ENCODE results near the gene TXNDC16. TPM values are rescaled to one million over a fixed set of nuclear protein-coding genes. Genes with fewer than 3 reads are reported as not detected.

Gene TXNDC16
- total RNA-seq, 2 experiments from 2014 or later, result 10.4 to 11.4 TPM

- ChIA-PET CTCF (no interaction called here), POLR2A (no interaction called here)
- no peak for TF ChIP-seq CTCF (IDR thresholded peaks at IDR 0.05)
- Histone ChIP-seq H3K9me3 (ENCODE audit: control insufficient read depth in 1 of 2, insufficient read depth in 1 of 2, low read length in 2 of 2) (peaks cover 4 to 15% of the 10 kb centered on the region in 2 experiments), H3K4me3 (ENCODE audit: low read length) (no peak overlapping the region), H3K36me3 (ENCODE audit: insufficient read depth, low read length) (peaks cover 19% of the 10 kb centered on the region), H3K4me1 (ENCODE audit: insufficient read depth, low read length) (no peaks in the 10 kb centered on the region), H3K27me3 (ENCODE audit: control insufficient read depth in 1 of 2, insufficient read depth in 2 of 2, low read length in 2 of 2) (no peaks in the 10 kb centered on the region), H3K27ac (ENCODE audit: low read depth in 1 of 2, low read length in 2 of 2) (no peak overlapping the region)
- H3K4me3 Mint-ChIP-seq, result no peak overlapping the region
- ATAC-seq (ENCODE audit: poor library complexity) (no peak), DNase-seq (no peak)
- no peak overlapping the region for H3K27ac Mint-ChIP-seq
- no peaks in the 10 kb centered on the region for H3K4me1 Mint-ChIP-seq (ENCODE audit: low read depth)
- intact Hi-C loops (cut with DNase I, micrococcal nuclease), result no loop called here
- H3K36me3 Mint-ChIP-seq (ENCODE audit: low read depth), result peaks cover 81% of the 10 kb centered on the region
- H3K9me3 Mint-ChIP-seq, result peaks cover 2% of the 10 kb centered on the region
- no peaks in the 10 kb centered on the region for H3K27me3 Mint-ChIP-seq
Measured at GRCh38 chr14:52458721-52459085, 93.6 kb downstream of the TXNDC16 start.

GRCh38 chr14:52457411-52457810 lies 94.9 kb downstream of the TXNDC16 start:
- no peak overlapping the region for H3K4me3 ChIP-seq (ENCODE audit: low read length)
- H3K27ac ChIP-seq (ENCODE audit: low read depth in 1 of 2, low read length in 2 of 2), result no peak overlapping the region
- H3K9me3 Mint-ChIP-seq, result peaks cover 2% of the 10 kb centered on the region
- peaks cover 16% of the 10 kb centered on the region for H3K36me3 ChIP-seq (ENCODE audit: insufficient read depth, low read length)
- intact Hi-C loops (cut with DNase I, micrococcal nuclease), result no loop called here
- H3K27ac Mint-ChIP-seq, result no peak overlapping the region
- no peaks in the 10 kb centered on the region for H3K27me3 ChIP-seq (ENCODE audit: control insufficient read depth in 1 of 2, insufficient read depth in 2 of 2, low read length in 2 of 2)
- H3K4me1 ChIP-seq (ENCODE audit: insufficient read depth, low read length), result no peaks in the 10 kb centered on the region
- ChIA-PET CTCF (no interaction called here), POLR2A (interaction anchor here (0.6 kb wide), 1 partner anchor 128 kb away, joined by 4 read pairs; no protein-coding TSS in a partner anchor)
- TF ChIP-seq CTCF (IDR thresholded peaks at IDR 0.05), result no peak
- no peaks in the 10 kb centered on the region for H3K4me1 Mint-ChIP-seq (ENCODE audit: low read depth)
- ATAC-seq (ENCODE audit: poor library complexity) (no peak), DNase-seq (no peak)
- H3K4me3 Mint-ChIP-seq, result no peak overlapping the region
- H3K9me3 ChIP-seq (ENCODE audit: control insufficient read depth in 1 of 2, insufficient read depth in 1 of 2, low read length in 2 of 2), result peaks cover 4 to 11% of the 10 kb centered on the region in 2 experiments
- H3K36me3 Mint-ChIP-seq (ENCODE audit: low read depth), result peaks cover 81% of the 10 kb centered on the region
- H3K27me3 Mint-ChIP-seq, result no peaks in the 10 kb centered on the region

GRCh38 chr14:52455291-52456088 lies 96.8 kb downstream of the TXNDC16 start:
- intact Hi-C loops (cut with DNase I, micrococcal nuclease), result no loop called here
- Histone ChIP-seq H3K27ac (ENCODE audit: low read depth in 1 of 2, low read length in 2 of 2) (no peak overlapping the region), H3K36me3 (ENCODE audit: insufficient read depth, low read length) (peaks cover 9% of the 10 kb centered on the region), H3K4me3 (ENCODE audit: low read length) (no peak overlapping the region), H3K4me1 (ENCODE audit: insufficient read depth, low read length) (no peaks in the 10 kb centered on the region), H3K27me3 (ENCODE audit: control insufficient read depth in 1 of 2, insufficient read depth in 2 of 2, low read length in 2 of 2) (no peaks in the 10 kb centered on the region), H3K9me3 (ENCODE audit: control insufficient read depth in 1 of 2, insufficient read depth in 1 of 2, low read length in 2 of 2) (no peaks in the 10 kb centered on the region)
- Mint-ChIP-seq H3K4me3 (no peak overlapping the region), H3K9me3 (peaks cover 2% of the 10 kb centered on the region), H3K4me1 (ENCODE audit: low read depth) (no peaks in the 10 kb centered on the region), H3K36me3 (ENCODE audit: low read depth) (peaks cover 89% of the 10 kb centered on the region), H3K27me3 (no peaks in the 10 kb centered on the region), H3K27ac (no peak overlapping the region)
- POLR2A ChIA-PET, result no interaction called here
- ATAC-seq (ENCODE audit: poor library complexity) (no peak), DNase-seq (no peak)
- CTCF ChIA-PET, result interaction anchor here (0.6 kb wide), 1 partner anchor 8 kb away, joined by 3 read pairs; no protein-coding TSS in a partner anchor
- TF ChIP-seq CTCF (IDR thresholded peaks at IDR 0.05), result no peak

Measured in CD4-positive, alpha-beta T cell (primary cell).